G401.6 (cell line): ENCODE measurements around the gene MAPK8.

Experiments
- FAIRE-seq: peaks from 2 replicates; lab custom pipeline; 2012; peaks lifted over from hg19 to GRCh38; lab: Jason Lieb, UNC

MAPK8 gene

DNA sequence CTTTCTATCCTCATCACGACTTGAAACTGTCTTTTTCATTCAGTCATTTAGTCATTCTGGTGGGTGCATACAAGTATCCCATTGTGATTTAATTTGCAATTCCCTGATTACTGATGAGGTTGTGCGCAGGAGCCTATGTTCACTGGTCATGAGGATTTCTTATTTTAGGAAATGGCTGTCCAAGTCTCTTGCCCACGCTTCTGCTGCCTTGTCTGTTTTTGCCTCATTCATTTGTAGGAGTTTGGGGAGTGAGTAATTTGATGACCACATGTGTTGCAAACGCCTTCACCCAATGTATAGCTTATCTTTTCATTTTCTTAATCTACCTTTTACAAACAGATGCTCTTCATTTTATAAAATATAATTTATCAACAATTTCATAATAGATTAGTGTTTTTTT lies 171.1 kb downstream of the MAPK8 start:
- FAIRE-seq: no peak

DNA sequence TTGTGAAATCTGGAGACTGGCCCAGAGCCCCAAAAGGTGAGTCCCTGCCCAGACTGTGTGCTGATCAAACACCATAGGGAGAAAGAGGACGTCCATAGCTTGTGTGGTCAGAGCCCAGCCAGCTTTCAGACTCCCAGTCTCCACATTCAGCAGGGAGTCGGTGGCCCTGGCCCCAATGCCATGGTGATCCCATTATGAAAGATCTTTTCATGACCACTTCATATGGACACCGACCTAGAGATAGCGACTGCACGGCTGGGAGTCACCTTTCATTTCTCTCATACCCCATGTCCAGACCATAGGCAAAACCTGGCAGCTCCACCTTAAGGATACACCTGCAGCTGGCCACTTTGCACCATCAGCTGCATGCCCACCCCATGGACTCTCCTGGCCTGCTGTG lies 172.0 kb downstream of the MAPK8 start:
- FAIRE-seq: no peak

- no peak for FAIRE-seq
Measured at GRCh38 chr10:48478980-48479811, 172.7 kb downstream of the MAPK8 start.

- no peak for FAIRE-seq
Measured at GRCh38 chr10:48480397-48481374, 174.2 kb downstream of the MAPK8 start.

GRCh38 chr10:48481385-48481784 lies 174.9 kb downstream of the MAPK8 start:
- FAIRE-seq: no peak

- no peak for FAIRE-seq
Measured at GRCh38 chr10:48482207-48482606, 175.7 kb downstream of the MAPK8 start.

DNA sequence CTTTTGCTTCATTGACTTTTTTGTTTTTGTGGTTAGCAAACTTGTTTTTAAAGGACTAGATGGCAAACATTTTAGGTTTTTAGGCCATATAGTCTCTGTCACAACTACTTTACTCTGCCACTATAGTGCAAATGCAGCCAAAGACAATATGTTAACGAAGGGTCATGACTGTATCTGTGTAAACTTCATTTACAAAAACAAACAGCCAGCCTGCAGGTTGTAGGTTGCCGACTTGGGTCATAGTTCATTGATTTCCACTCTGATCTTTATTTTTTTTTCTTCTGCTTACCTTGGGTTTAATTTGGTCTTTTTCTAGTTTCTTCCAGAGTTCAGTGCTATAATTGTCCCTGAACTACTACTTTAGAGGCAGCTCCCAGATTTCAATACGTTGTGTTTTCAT lies 178.4 kb downstream of the MAPK8 start:
- FAIRE-seq: no peak

- no peak for FAIRE-seq
Measured at GRCh38 chr10:48485711-48486110, 179.2 kb downstream of the MAPK8 start.

GRCh38 chr10:48487244-48487643 lies 180.8 kb downstream of the MAPK8 start:
- no peak for FAIRE-seq
